Measurements from ENCODE around the gene COL1A1.

The COL1A1 gene

GRCh38 chr17:50199803-50200456, 1.5 kb downstream of the COL1A1 start:
- DNase-seq: no peak

- no peak for DNase-seq
These were observed 2.1 kb downstream of the COL1A1 start for GRCh38 chr17:50199211-50199802.

- DNase-seq: no peak
These were observed 3.3 kb downstream of the COL1A1 start for GRCh38 chr17:50198026-50198669.

GRCh38 chr17:50196826-50197225, 4.6 kb downstream of the COL1A1 start:
- DNase-seq: no peak

- no peak for DNase-seq
These were observed 5.4 kb downstream of the COL1A1 start for GRCh38 chr17:50196036-50196435.

- no peak for DNase-seq
These were observed 6.2 kb downstream of the COL1A1 start for GRCh38 chr17:50194934-50195865.

GRCh38 chr17:50194140-50194933, 7.1 kb downstream of the COL1A1 start:
- DNase-seq: no peak

GRCh38 chr17:50192618-50193291, 8.7 kb downstream of the COL1A1 start:
- no peak for DNase-seq

GRCh38 chr17:50192144-50192617, 9.2 kb downstream of the COL1A1 start:
- DNase-seq: no peak

GRCh38 chr17:50191359-50192143, 9.9 kb downstream of the COL1A1 start:
- no peak for DNase-seq

GRCh38 chr17:50190603-50191358, 10.7 kb downstream of the COL1A1 start:
- no peak for DNase-seq

- DNase-seq: no peak
These were observed 11.2 kb downstream of the COL1A1 start for GRCh38 chr17:50190293-50190602.

GRCh38 chr17:50189550-50190292, 11.7 kb downstream of the COL1A1 start:
- DNase-seq: no peak

- DNase-seq: no peak
These were observed 12.4 kb downstream of the COL1A1 start for GRCh38 chr17:50188921-50189549.

- DNase-seq: no peak
These were observed 12.9 kb downstream of the COL1A1 start for GRCh38 chr17:50188531-50188920.

- no peak for DNase-seq
These were observed 13.5 kb downstream of the COL1A1 start for GRCh38 chr17:50187751-50188530.

- no peak for DNase-seq
These were observed 14.1 kb downstream of the COL1A1 start for GRCh38 chr17:50187394-50187725.

- no peak for DNase-seq
These were observed 14.6 kb downstream of the COL1A1 start for GRCh38 chr17:50186661-50187393.
